A673 (cell line): ENCODE measurements around the gene SLC22A23.

Source experiments
- CTCF ChIP-seq: fragments of 300-800, 200-600 bp; sonication (generic); conservative IDR thresholded peaks from 2 replicates; pipeline ENCODE4 v1.5.1; 2017; ENCODE audit warnings: low read depth, mild to moderate bottlenecking, antibody characterized with exemption, low read length, moderate library complexity, mixed read lengths
- EZH2 ChIP-seq: fragments of 200-600 bp; sonication (generic); IDR thresholded peaks from 2 replicates; pipeline ENCODE4 v1.6.1; 2017; ENCODE audit warnings: borderline replicate concordance, low read depth, mild to moderate bottlenecking, mixed read lengths, antibody characterized with exemption, low read length; ENCODE audit not compliant: poor library complexity, severe bottlenecking

DNA sequence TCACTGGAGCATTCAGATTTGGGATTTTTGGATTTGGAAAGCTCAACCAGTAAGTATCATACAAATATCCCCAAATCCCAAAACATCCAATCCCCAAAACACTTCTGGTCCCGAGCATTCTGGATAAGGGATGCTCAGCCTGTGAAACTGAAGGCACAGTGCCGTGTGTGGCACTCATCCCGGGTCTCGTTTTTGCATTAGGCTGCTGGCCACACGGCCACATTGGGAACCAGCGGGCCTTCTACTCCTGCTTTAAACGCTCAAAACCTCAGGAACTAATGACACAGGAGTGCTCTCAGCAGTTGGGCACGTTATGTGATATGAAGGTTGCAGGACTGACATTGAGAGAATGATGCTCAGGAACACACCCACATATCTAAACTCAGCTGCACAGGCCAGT, 162.5 kb downstream of the SLC22A23 start:
- TF ChIP-seq EZH2, result no peak
- TF ChIP-seq CTCF, result no peak
